ENCODE data around the gene CNPY4. TPM values are rescaled to one million over a fixed set of nuclear protein-coding genes. Genes with fewer than 3 reads are reported as not detected.

Gene CNPY4
- total and polyA plus RNA-seq, 10 of the 15 experiments (the other 5 are each of a cell fraction or from before 2014, with no cell fraction given), result 2.5 to 9.2 (median 6.8) TPM

DNA sequence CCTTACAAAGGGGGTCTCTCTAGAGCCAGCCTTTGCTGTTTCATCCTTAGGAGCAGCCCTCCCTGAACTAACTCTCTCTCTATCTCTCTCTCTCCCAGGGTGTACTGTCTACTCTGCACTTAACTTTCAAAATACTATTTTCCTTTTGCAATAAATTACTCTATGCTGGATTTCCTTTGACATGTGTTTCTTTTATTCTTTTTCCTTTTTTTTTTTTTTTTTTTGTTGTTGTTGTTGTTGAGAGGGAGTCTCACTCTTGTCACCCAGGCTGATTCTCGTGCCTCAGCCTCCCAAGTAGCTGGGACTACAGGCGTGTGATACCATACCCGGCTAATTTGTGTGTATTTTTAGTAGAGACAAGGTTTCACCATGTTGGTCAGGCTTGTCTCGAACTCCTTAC, 36.5 kb upstream of the CNPY4 start:
- no peaks in the 10 kb centered on the region for H3K9me3 ChIP-seq (replicated peaks; ENCODE audit: control insufficient read depth, insufficient read depth, low read length)
- RAD21 ChIA-PET (ENCODE audit: unreplicated experiment), result interaction anchor here (0.6 to 1.2 kb wide), 23 partner anchors 11 to 1802 kb away, joined by 3 to 23 read pairs (median 4); partner anchors contain the start of genes AP4M1, MBLAC1, MCM7 and MEPCE
- DNase-seq (ENCODE audit: low read depth, low spot score) (no peak), FAIRE-seq (no peak), ATAC-seq (no peak)
- no peak overlapping the region for H3K9ac ChIP-seq (ENCODE audit: control insufficient read depth, insufficient read depth, low read length)
- H2AFZ ChIP-seq (ENCODE audit: control insufficient read depth, low read depth, low read length), result peak overlapping the region; percentile 61
- 12% methylated on average over 3 of the region's 4 CpGs for WGBS (ENCODE audit: insufficient coverage, insufficient replicate concordance, low lambda C conversion rate, missing lambda C conversion rate)
- H3K27me3 ChIP-seq (replicated peaks in 1 of 2; ENCODE audit: control insufficient read depth in 2 of 2, insufficient read depth in 2 of 2, low read length in 1 of 2), result no peaks in the 10 kb centered on the region
- no peaks in the 10 kb centered on the region; a peak in 2 of 4 replicates for H3K36me3 ChIP-seq (ENCODE audit: control insufficient read depth in 2 of 2, insufficient read depth in 2 of 2, low read length in 1 of 2)
- CTCF ChIA-PET, result interaction anchor here (0.7 to 1.5 kb wide), 19 partner anchors 11 to 292 kb away, joined by 3 to 15 read pairs (median 4); partner anchors contain the start of genes AP4M1, MBLAC1, MCM7 and ZKSCAN1
- intact Hi-C loops (cut with micrococcal nuclease; ENCODE audit: unreplicated experiment), result loop anchor here (1.0 to 10.0 kb wide), 5 partner anchors 18 to 168 kb away; partner anchors contain the start of genes AP4M1, LAMTOR4, MBLAC1 and MCM7
- H3K4me3 ChIP-seq, result no peak overlapping the region
- H3K4me1 ChIP-seq (ENCODE audit: control insufficient read depth, insufficient read depth, low read length), result peaks cover 4% of the 10 kb centered on the region
- peaks cover 37% of the 10 kb centered on the region for H3K79me2 ChIP-seq (ENCODE audit: control insufficient read depth, insufficient read depth, low read length)
- in situ Hi-C loops (cut with MboI), result no loop called here
- SMC1A ChIA-PET (ENCODE audit: uncharacterized antibody, unreplicated experiment), result interaction anchor here (0.6 to 1.4 kb wide), 13 partner anchors 13 to 171 kb away, joined by 3 to 11 read pairs (median 4); partner anchors contain the start of genes AP4M1, LAMTOR4, MCM7 and TRIM4
- H3K4me2 ChIP-seq (ENCODE audit: control insufficient read depth, insufficient read depth), result peak overlapping the region; percentile 81
- H4K20me1 ChIP-seq (ENCODE audit: control insufficient read depth, insufficient read depth), result no peaks in the 10 kb centered on the region
- no TSS peak for BruUV-seq (replicated peaks)
- POLR2A ChIA-PET, result interaction anchor here (0.6 to 1.6 kb wide), 17 partner anchors 7 to 578 kb away, joined by 3 to 15 read pairs (median 4); partner anchors contain the start of genes AP4M1, LAMTOR4, MBLAC1 and MCM7
- H3K27ac ChIP-seq (ENCODE audit: control insufficient read depth, insufficient read depth), result no peak overlapping the region
- TF ChIP-seq, protein P1, sequence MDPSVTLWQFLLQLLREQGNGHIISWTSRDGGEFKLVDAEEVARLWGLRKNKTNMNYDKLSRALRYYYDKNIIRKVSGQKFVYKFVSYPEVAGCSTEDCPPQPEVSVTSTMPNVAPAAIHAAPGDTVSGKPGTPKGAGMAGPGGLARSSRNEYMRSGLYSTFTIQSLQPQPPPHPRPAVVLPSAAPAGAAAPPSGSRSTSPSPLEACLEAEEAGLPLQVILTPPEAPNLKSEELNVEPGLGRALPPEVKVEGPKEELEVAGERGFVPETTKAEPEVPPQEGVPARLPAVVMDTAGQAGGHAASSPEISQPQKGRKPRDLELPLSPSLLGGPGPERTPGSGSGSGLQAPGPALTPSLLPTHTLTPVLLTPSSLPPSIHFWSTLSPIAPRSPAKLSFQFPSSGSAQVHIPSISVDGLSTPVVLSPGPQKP (IDR thresholded peaks at IDR 0.05; ENCODE audit: low read depth, low read length), result no peak
- TF ChIP-seq E4F1 (IDR thresholded peaks at IDR 0.05; ENCODE audit: borderline replicate concordance, partially characterized antibody) (no peak), NRF1 (conservative IDR thresholded peaks at IDR 0.05; ENCODE audit: low read depth, low read length) (no peak), POLR2AphosphoS2 (IDR thresholded peaks at IDR 0.05; ENCODE audit: low read depth, low read length) (no peak), RELA (IDR thresholded peaks at IDR 0.05; ENCODE audit: borderline replicate concordance, partially characterized antibody) (no peak), SIX5 (IDR thresholded peaks at IDR 0.05; ENCODE audit: low read depth, low read length, severe bottlenecking) (no peak), WRNIP1 (IDR thresholded peaks at IDR 0.05; ENCODE audit: borderline replicate concordance, low read depth, low read length) (no peak), CBX5 (IDR thresholded peaks at IDR 0.05; ENCODE audit: low read depth) (no peak), TARDBP (IDR thresholded peaks at IDR 0.05; ENCODE audit: borderline replicate concordance) (no peak), CREB1 (IDR thresholded peaks at IDR 0.05; ENCODE audit: low read depth) (no peak)
- TF ChIP-seq, protein P2, sequence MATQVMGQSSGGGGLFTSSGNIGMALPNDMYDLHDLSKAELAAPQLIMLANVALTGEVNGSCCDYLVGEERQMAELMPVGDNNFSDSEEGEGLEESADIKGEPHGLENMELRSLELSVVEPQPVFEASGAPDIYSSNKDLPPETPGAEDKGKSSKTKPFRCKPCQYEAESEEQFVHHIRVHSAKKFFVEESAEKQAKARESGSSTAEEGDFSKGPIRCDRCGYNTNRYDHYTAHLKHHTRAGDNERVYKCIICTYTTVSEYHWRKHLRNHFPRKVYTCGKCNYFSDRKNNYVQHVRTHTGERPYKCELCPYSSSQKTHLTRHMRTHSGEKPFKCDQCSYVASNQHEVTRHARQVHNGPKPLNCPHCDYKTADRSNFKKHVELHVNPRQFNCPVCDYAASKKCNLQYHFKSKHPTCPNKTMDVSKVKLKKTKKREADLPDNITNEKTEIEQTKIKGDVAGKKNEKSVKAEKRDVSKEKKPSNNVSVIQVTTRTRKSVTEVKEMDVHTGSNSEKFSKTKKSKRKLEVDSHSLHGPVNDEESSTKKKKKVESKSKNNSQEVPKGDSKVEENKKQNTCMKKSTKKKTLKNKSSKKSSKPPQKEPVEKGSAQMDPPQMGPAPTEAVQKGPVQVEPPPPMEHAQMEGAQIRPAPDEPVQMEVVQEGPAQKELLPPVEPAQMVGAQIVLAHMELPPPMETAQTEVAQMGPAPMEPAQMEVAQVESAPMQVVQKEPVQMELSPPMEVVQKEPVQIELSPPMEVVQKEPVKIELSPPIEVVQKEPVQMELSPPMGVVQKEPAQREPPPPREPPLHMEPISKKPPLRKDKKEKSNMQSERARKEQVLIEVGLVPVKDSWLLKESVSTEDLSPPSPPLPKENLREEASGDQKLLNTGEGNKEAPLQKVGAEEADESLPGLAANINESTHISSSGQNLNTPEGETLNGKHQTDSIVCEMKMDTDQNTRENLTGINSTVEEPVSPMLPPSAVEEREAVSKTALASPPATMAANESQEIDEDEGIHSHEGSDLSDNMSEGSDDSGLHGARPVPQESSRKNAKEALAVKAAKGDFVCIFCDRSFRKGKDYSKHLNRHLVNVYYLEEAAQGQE (IDR thresholded peaks at IDR 0.05; ENCODE audit: low read depth, low read length), result no peak

Data from GM12878 (cell line).